Mammary epithelial cell (primary cell): ENCODE measurements around the gene ST3GAL4.
"Not testable (repeated sequence)": the region's sequence is repeated elsewhere in the genome, so short reads cannot be mapped to it uniquely, and the experiment has no call there.

ENCODE experiments used
- CTCF ChIP-seq, 2 donors: IDR thresholded peaks in 1 of 2; conservative IDR thresholded peaks in 1 of 2; 2 replicates each; pipeline ENCODE4 v1.5.1; 2011 to 2012; ENCODE audit warnings: inconsistent platforms in 2 of 2, low read length in 2 of 2, mild to moderate bottlenecking in 2 of 2, control low read depth in 1 of 2, low read depth in 1 of 2; ENCODE audit not compliant: insufficient read depth in 1 of 2; ENCODE audit errors: extremely low read depth in 1 of 2
- EZH2 ChIP-seq: IDR thresholded peaks from 2 replicates; pipeline ENCODE4 v1.6.1; 2012; ENCODE audit warnings: low read length, inconsistent platforms, borderline replicate concordance

GRCh38 chr11:126366823-126367654 lies 11.6 kb downstream of the ST3GAL4 start:
- not testable (repeated sequence) for TF ChIP-seq CTCF (conservative IDR thresholded peaks at IDR 0.05 in 1 of 2, IDR thresholded peaks at IDR 0.05 in 1 of 2; ENCODE audit: extremely low read depth in 1 of 2, insufficient read depth in 1 of 2, low read depth in 1 of 2, low read length in 2 of 2); EZH2
